GM19395 (cell line): ENCODE measurements around the gene PSMD1.

Experiments
- ATAC-seq: cut with Tn5 transposase; IDR thresholded peaks from one replicate; pipeline ENCODE4 v1.9.1; 2021; ENCODE audit warnings: mild to moderate bottlenecking, moderate library complexity; ENCODE audit not compliant: unreplicated experiment

PSMD1 gene

GRCh38 chr2:231034291-231034882, 22.3 kb upstream of the PSMD1 start:
- peak; percentile 53 for ATAC-seq

- ATAC-seq = no peak
Observed at GRCh38 chr2:231036131-231036530, 20.5 kb upstream of the PSMD1 start.

- no peak for ATAC-seq
Observed at GRCh38 chr2:231036578-231037106, 20.0 kb upstream of the PSMD1 start.

- no peak for ATAC-seq
Observed at GRCh38 chr2:231037202-231037730, 19.4 kb upstream of the PSMD1 start, which contains the start of gene C2orf72. Gene C2orf72 (plus strand): TSS chr2:231037523. CDS start chr2:231037566, 43 bp downstream.

GRCh38 chr2:231037731-231038482, 18.8 kb upstream of the PSMD1 start:
- ATAC-seq = no peak

GRCh38 chr2:231038483-231039293, 18.0 kb upstream of the PSMD1 start:
- no peak for ATAC-seq

- no peak for ATAC-seq
Observed at GRCh38 chr2:231039294-231039664, 17.4 kb upstream of the PSMD1 start.

- no peak for ATAC-seq
Observed at GRCh38 chr2:231039821-231040364, 16.8 kb upstream of the PSMD1 start.

GRCh38 chr2:231041061-231041689, 15.5 kb upstream of the PSMD1 start:
- no peak for ATAC-seq

- no peak for ATAC-seq
Observed at GRCh38 chr2:231043796-231044195, 12.9 kb upstream of the PSMD1 start.

- no peak for ATAC-seq
Observed at GRCh38 chr2:231046916-231047273, 9.8 kb upstream of the PSMD1 start.

GRCh38 chr2:231047274-231047922, 9.3 kb upstream of the PSMD1 start:
- no peak for ATAC-seq

- no peak for ATAC-seq
Observed at GRCh38 chr2:231047923-231048915, 8.4 kb upstream of the PSMD1 start.

GRCh38 chr2:231049286-231050017, 7.2 kb upstream of the PSMD1 start:
- no peak for ATAC-seq

GRCh38 chr2:231050018-231050901, 6.4 kb upstream of the PSMD1 start:
- ATAC-seq = no peak

- no peak for ATAC-seq
Observed at GRCh38 chr2:231051116-231051515, 5.6 kb upstream of the PSMD1 start.
